ENCODE results near the gene GFPT2. TPM values are rescaled to one million over a fixed set of nuclear protein-coding genes. Genes with fewer than 3 reads are reported as not detected.

The GFPT2 gene
- total and polyA plus RNA-seq, 9 donors, result 18.5 to 135 (median 41.5) TPM

- Histone ChIP-seq H3K27me3 (no peaks in the 10 kb centered on the region), H3K9me3 (peaks cover 19 to 70% of the 10 kb centered on the region in 2 donors), H3K36me3 (no peaks in the 10 kb centered on the region), H3K4me3 (no peak overlapping the region), H3K4me1 (ENCODE audit: insufficient read depth) (no peaks in the 10 kb centered on the region), H3K27ac (no peak overlapping the region)
- TF ChIP-seq EP300 (IDR thresholded peaks at IDR 0.05), result no peak
- no peak for TF ChIP-seq CTCF (IDR thresholded peaks at IDR 0.05)
- no peak for TF ChIP-seq POLR2A (IDR thresholded peaks at IDR 0.05)
- WGBS, 3 donors, result 94 to 99% (median 95%) methylated on average over 7 of the region's 7 CpGs
- intact Hi-C loops (cut with DNase I), result no loop called here
- DNase-seq, result no peak
Observed at GRCh38 chr5:180251887-180252286, 101.2 kb downstream of the GFPT2 start.

- TF ChIP-seq POLR2A (IDR thresholded peaks at IDR 0.05) (no peak), EP300 (IDR thresholded peaks at IDR 0.05) (no peak), CTCF (IDR thresholded peaks at IDR 0.05) (no peak)
- H3K9me3 ChIP-seq, result peaks cover 17 to 65% of the 10 kb centered on the region in 2 donors
- intact Hi-C loops (cut with DNase I), result no loop called here
- H3K4me3 ChIP-seq, result no peak overlapping the region
- WGBS, 3 donors, result 87 to 90% (median 88%) methylated on average over 9 of the region's 9 CpGs
- no peaks in the 10 kb centered on the region for H3K4me1 ChIP-seq (ENCODE audit: insufficient read depth)
- H3K36me3 ChIP-seq, result no peaks in the 10 kb centered on the region
- DNase-seq, result no peak
- H3K27ac ChIP-seq, result no peak overlapping the region
- H3K27me3 ChIP-seq, result no peaks in the 10 kb centered on the region
Observed at GRCh38 chr5:180251141-180251540, 102.0 kb downstream of the GFPT2 start.

Other genes starting within 250 kb of the GFPT2 start
- under 1 TPM in 5 of 7 donors, not detected in 2; 0.22 to 0.57 (median 0.38) TPM for gene RASGEF1C, start 144.1 kb downstream of the GFPT2 start, total RNA-seq
- gene RASGEF1C, start 144.1 kb downstream of the GFPT2 start, polyA plus RNA-seq, result under 1 TPM; 0.13 to 0.97 TPM
- gene MAPK9, start 61.3 kb downstream of the GFPT2 start, total RNA-seq, result 10 to 100 TPM; 25.6 to 35.9 (median 33.4) TPM
- 10 to 100 TPM; 12.8 to 28.8 TPM for gene MAPK9, start 61.3 kb downstream of the GFPT2 start, polyA plus RNA-seq
- 10 to 100 TPM; 12.5 to 24.9 (median 16.5) TPM for gene CNOT6, start 141.0 kb upstream of the GFPT2 start, total RNA-seq
- 10 to 100 TPM; 10.3 to 11.4 TPM for gene CNOT6, start 141.0 kb upstream of the GFPT2 start, polyA plus RNA-seq
- gene SCGB3A1, start 238.2 kb upstream of the GFPT2 start, total RNA-seq, result 10 to 100 TPM in 1 of 7 donors, 1 to 10 TPM in 3, not detected in 3; 1.5 to 18.7 (median 3.7) TPM
- 1 to 10 TPM in 1 of 2 donors, not detected in 1; 2.7 TPM for gene SCGB3A1, start 238.2 kb upstream of the GFPT2 start, polyA plus RNA-seq